Mesothelial cell of epicardium (in vitro differentiated cells): ENCODE data around the gene TRIM8. TPM values are rescaled to one million over a fixed set of nuclear protein-coding genes. Genes with fewer than 3 reads are reported as not detected.

Experiments
- DNase-seq, 2 experiments: peaks; one replicate each; pipeline ENCODE4 v3.0.0; 2021; ENCODE audit warnings: low spot score in 2 of 2; ENCODE audit not compliant: unreplicated experiment in 2 of 2
- H3K27ac Mint-ChIP-seq: 2 replicates; pipeline ENCODE4 v1.8.0; 2021; ENCODE audit warnings: mixed read lengths
- H3K27me3 Mint-ChIP-seq: 2 replicates; pipeline ENCODE4 v1.8.0; 2021; ENCODE audit warnings: low read depth, mixed read lengths
- H3K36me3 Mint-ChIP-seq: 2 replicates; pipeline ENCODE4 v1.8.0; 2021; ENCODE audit warnings: mixed read lengths
- H3K4me1 Mint-ChIP-seq: 2 replicates; pipeline ENCODE4 v1.8.0; 2021; ENCODE audit warnings: mixed read lengths
- H3K4me3 Mint-ChIP-seq: 2 replicates; pipeline ENCODE4 v1.8.0; 2021; ENCODE audit warnings: mild to moderate bottlenecking, moderate library complexity, mixed read lengths
- H3K9me3 Mint-ChIP-seq: 2 replicates; pipeline ENCODE4 v1.8.0; 2021; ENCODE audit warnings: mixed read lengths
- total RNA-seq: library from RNA; stranded (reverse); gene quantifications from 3 replicates; pipeline ENCODE4 v1.2.1, GENCODE V29; 2021
- TF ChIP-seq, protein P1 (sequence below): fragments of 200-600 bp; sonication (generic); IDR thresholded peaks from one replicate; pipeline ENCODE4 v1.5.0; 2021; ENCODE audit warnings: antibody characterized with exemption; ENCODE audit not compliant: unreplicated experiment

The TRIM8 gene
- total RNA-seq, 1 donor from 2014 or later = 79.2 TPM

DNA sequence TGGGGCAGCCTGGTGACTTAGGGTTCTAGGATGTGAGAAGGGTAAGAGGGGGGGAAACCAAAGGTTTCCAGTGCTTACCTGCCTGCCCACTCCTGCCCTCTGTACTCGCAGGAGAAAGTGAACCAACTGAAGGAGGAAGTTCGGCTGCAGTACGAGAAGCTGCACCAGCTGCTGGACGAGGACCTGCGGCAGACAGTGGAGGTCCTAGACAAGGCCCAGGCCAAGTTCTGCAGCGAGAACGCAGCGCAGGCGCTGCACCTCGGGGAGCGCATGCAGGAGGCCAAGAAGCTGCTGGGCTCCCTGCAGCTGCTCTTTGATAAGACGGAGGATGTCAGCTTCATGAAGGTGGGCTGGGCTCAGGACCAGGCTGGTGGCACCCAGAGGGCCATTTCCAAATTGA, 10.7 kb downstream of the TRIM8 start:
- TF ChIP-seq, protein P1, sequence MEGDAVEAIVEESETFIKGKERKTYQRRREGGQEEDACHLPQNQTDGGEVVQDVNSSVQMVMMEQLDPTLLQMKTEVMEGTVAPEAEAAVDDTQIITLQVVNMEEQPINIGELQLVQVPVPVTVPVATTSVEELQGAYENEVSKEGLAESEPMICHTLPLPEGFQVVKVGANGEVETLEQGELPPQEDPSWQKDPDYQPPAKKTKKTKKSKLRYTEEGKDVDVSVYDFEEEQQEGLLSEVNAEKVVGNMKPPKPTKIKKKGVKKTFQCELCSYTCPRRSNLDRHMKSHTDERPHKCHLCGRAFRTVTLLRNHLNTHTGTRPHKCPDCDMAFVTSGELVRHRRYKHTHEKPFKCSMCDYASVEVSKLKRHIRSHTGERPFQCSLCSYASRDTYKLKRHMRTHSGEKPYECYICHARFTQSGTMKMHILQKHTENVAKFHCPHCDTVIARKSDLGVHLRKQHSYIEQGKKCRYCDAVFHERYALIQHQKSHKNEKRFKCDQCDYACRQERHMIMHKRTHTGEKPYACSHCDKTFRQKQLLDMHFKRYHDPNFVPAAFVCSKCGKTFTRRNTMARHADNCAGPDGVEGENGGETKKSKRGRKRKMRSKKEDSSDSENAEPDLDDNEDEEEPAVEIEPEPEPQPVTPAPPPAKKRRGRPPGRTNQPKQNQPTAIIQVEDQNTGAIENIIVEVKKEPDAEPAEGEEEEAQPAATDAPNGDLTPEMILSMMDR = no peak
- no peak for DNase-seq
- Mint-ChIP-seq H3K4me1 (peaks cover 10% of the 10 kb centered on the region), H3K27ac (no peak overlapping the region), H3K4me3 (no peak overlapping the region), H3K36me3 (peaks cover 19% of the 10 kb centered on the region), H3K27me3 (no peaks in the 10 kb centered on the region), H3K9me3 (no peaks in the 10 kb centered on the region)

GRCh38 chr10:102656026-102656425, 11.7 kb downstream of the TRIM8 start:
- H3K9me3 Mint-ChIP-seq = no peaks in the 10 kb centered on the region

DNA sequence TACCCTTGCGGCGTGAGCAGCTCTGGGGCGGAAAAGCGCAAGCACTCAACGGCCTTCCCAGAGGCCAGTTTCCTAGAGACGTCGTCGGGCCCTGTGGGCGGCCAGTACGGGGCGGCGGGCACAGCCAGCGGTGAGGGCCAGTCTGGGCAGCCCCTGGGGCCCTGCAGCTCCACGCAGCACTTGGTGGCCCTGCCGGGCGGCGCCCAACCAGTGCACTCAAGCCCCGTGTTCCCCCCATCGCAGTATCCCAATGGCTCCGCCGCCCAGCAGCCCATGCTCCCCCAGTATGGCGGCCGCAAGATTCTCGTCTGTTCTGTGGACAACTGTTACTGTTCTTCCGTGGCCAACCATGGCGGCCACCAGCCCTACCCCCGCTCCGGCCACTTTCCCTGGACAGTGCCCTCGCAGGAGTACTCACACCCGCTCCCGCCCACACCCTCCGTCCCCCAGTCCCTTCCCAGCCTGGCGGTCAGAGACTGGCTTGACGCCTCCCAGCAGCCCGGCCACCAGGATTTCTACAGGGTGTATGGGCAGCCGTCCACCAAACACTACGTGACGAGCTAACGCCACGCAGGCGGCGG, 12.6 kb downstream of the TRIM8 start:
- Mint-ChIP-seq H3K27me3 (no peaks in the 10 kb centered on the region), H3K9me3 (no peaks in the 10 kb centered on the region), H3K36me3 (peaks cover 19% of the 10 kb centered on the region), H3K27ac (no peak overlapping the region), H3K4me1 (peaks cover 11% of the 10 kb centered on the region), H3K4me3 (no peak overlapping the region)
- TF ChIP-seq, protein P1 = no peak
- DNase-seq = no peak

More at GRCh38 chr10:102656026-102656425, 11.7 kb downstream of the TRIM8 start:
- Mint-ChIP-seq H3K27ac (no peak overlapping the region), H3K4me1 (peaks cover 5% of the 10 kb centered on the region), H3K27me3 (no peaks in the 10 kb centered on the region), H3K4me3 (no peak overlapping the region), H3K36me3 (peaks cover 19% of the 10 kb centered on the region)
- TF ChIP-seq, protein P1 = no peak
- no peak for DNase-seq

GRCh38 chr10:102657451-102657850, 13.2 kb downstream of the TRIM8 start:
- Mint-ChIP-seq H3K4me3 (no peak overlapping the region), H3K4me1 (peaks cover 11% of the 10 kb centered on the region), H3K27me3 (no peaks in the 10 kb centered on the region), H3K27ac (peak overlapping the region; percentile 18), H3K36me3 (peaks cover 19% of the 10 kb centered on the region), H3K9me3 (no peaks in the 10 kb centered on the region)
- TF ChIP-seq, protein P1 = no peak
- no peak for DNase-seq

- Mint-ChIP-seq H3K36me3 (peaks cover 19% of the 10 kb centered on the region), H3K9me3 (no peaks in the 10 kb centered on the region), H3K4me1 (peaks cover 11% of the 10 kb centered on the region), H3K4me3 (no peak overlapping the region), H3K27me3 (no peaks in the 10 kb centered on the region), H3K27ac (peak overlapping the region; percentile 18)
- no peak for DNase-seq
- TF ChIP-seq, protein P1 = no peak
Observed at GRCh38 chr10:102657984-102658724, 13.9 kb downstream of the TRIM8 start.
